Hypothalamus (tissue), 51 donors: ENCODE measurements around the gene S100A7A.
A peak's percentile ranks its signal among the peaks of the same experiment; 100 is the strongest.

Experiments used
- DNase-seq, 51 donors: peaks; one replicate each; lab custom pipeline; 2025; lab: John Stamatoyannopoulos, UW

The S100A7A gene

GRCh38 chr1:153415850-153416570, at the start of gene S100A7A:
S100A7A (plus strand) TSS chr1:153416520; CDS start chr1:153418083, 1,563 bp downstream.
- DNase-seq: no peak

GRCh38 chr1:153367090-153367489, 49.2 kb upstream of the S100A7A start:
- DNase-seq: no peak

- DNase-seq: no peak
Measured at GRCh38 chr1:153368495-153368894, 47.8 kb upstream of the S100A7A start.

- DNase-seq: no peak
Measured at GRCh38 chr1:153370146-153370545, 46.2 kb upstream of the S100A7A start.

GRCh38 chr1:153371231-153371630, 45.1 kb upstream of the S100A7A start:
- DNase-seq: no peak

GRCh38 chr1:153372571-153372970, 43.7 kb upstream of the S100A7A start:
- DNase-seq: no peak

- DNase-seq: no peak
Measured at GRCh38 chr1:153374071-153374470, 42.2 kb upstream of the S100A7A start.

- no peak for DNase-seq
Measured at GRCh38 chr1:153375511-153375910, 40.8 kb upstream of the S100A7A start, which contains the start of gene S100A12. S100A12 (minus strand) TSS chr1:153375621; CDS start chr1:153374592, 1,029 bp downstream.

- no peak for DNase-seq
Measured at GRCh38 chr1:153379591-153379990, 36.7 kb upstream of the S100A7A start.

GRCh38 chr1:153380711-153381110, 35.6 kb upstream of the S100A7A start:
- DNase-seq: no peak

- DNase-seq: no peak
Measured at GRCh38 chr1:153384958-153385580, 31.3 kb upstream of the S100A7A start.

GRCh38 chr1:153386500-153386901, 29.8 kb upstream of the S100A7A start:
- DNase-seq: peak in 12 of 51 donors; percentile 1 to 44 (median 7)

GRCh38 chr1:153387001-153387400, 29.3 kb upstream of the S100A7A start:
- no peak for DNase-seq

GRCh38 chr1:153387785-153388184, 28.5 kb upstream of the S100A7A start:
- DNase-seq: no peak

GRCh38 chr1:153389401-153389800, 26.9 kb upstream of the S100A7A start:
- DNase-seq: no peak

GRCh38 chr1:153389973-153390879, 26.1 kb upstream of the S100A7A start:
- no peak for DNase-seq

GRCh38 chr1:153390938-153391710, 25.2 kb upstream of the S100A7A start, which contains the start of gene S100A8:
S100A8 (minus strand) TSS chr1:153391073; CDS start chr1:153390535, 538 bp downstream.
- peak in 12 of 51 donors; percentile 2 to 33 (median 9) for DNase-seq

- DNase-seq: no peak
Measured at GRCh38 chr1:153392258-153392657, 24.1 kb upstream of the S100A7A start.

- no peak for DNase-seq
Measured at GRCh38 chr1:153392822-153393221, 23.5 kb upstream of the S100A7A start.

GRCh38 chr1:153393926-153394325, 22.4 kb upstream of the S100A7A start:
- no peak for DNase-seq
